Glutamatergic neuron (in vitro differentiated cells): ENCODE data around the gene RIC3. TPM values are rescaled to one million over a fixed set of nuclear protein-coding genes. Genes with fewer than 3 reads are reported as not detected.
"Not testable (repeated sequence)": the region's sequence is repeated elsewhere in the genome, so short reads cannot be mapped to it uniquely, and the experiment has no call there.

Experiments
- DNase-seq: peaks from one replicate; pipeline ENCODE4 v3.0.0; 2022
- H3K27ac Mint-ChIP-seq: one replicate; pipeline ENCODE4 v1.8.0; 2020; ENCODE audit warnings: mild to moderate bottlenecking, mixed read lengths, inconsistent platforms; ENCODE audit not compliant: unreplicated experiment
- H3K27me3 Mint-ChIP-seq: one replicate; pipeline ENCODE4 v1.8.0; 2020; ENCODE audit warnings: mild to moderate bottlenecking, moderate library complexity, mixed read lengths, inconsistent platforms; ENCODE audit not compliant: unreplicated experiment
- H3K36me3 Mint-ChIP-seq: one replicate; pipeline ENCODE4 v1.8.0; 2020; ENCODE audit warnings: mild to moderate bottlenecking, mixed read lengths, inconsistent platforms; ENCODE audit not compliant: unreplicated experiment
- H3K4me1 Mint-ChIP-seq: one replicate; pipeline ENCODE4 v1.8.0; 2020; ENCODE audit warnings: mild to moderate bottlenecking, low read depth, mixed read lengths, inconsistent platforms; ENCODE audit not compliant: unreplicated experiment
- H3K4me3 Mint-ChIP-seq: one replicate; pipeline ENCODE4 v1.8.0; 2020; ENCODE audit warnings: mild to moderate bottlenecking, mixed read lengths, inconsistent platforms; ENCODE audit not compliant: unreplicated experiment
- H3K9me3 Mint-ChIP-seq: one replicate; pipeline ENCODE4 v1.8.0; 2020; ENCODE audit warnings: mild to moderate bottlenecking, moderate library complexity, mixed read lengths, inconsistent platforms; ENCODE audit not compliant: unreplicated experiment
- CTCF ChIP-seq: fragments of 200-600 bp; sonication (generic); IDR thresholded peaks from one replicate; pipeline ENCODE4 v1.5.0; 2021; ENCODE audit not compliant: partially characterized antibody, unreplicated experiment
- total RNA-seq: library from RNA; stranded (reverse); fragmentation: NEBNext Ultra II Directional; extraction: Animal tissue kit (Norgen Biotek cat#: 25700); gene quantifications from one replicate; pipeline ENCODE4 v1.2.1, GENCODE V29; 2021; ENCODE audit not compliant: unreplicated experiment

The RIC3 gene
- total RNA-seq, 1 donor from 2014 or later = 34.4 TPM

GRCh38 chr11:8177136-8177535, 8.3 kb upstream of the RIC3 start:
- Mint-ChIP-seq H3K4me1 (no peaks in the 10 kb centered on the region), H3K27ac (no peak overlapping the region), H3K27me3 (peaks cover 4% of the 10 kb centered on the region), H3K4me3 (no peak overlapping the region), H3K9me3 (no peaks in the 10 kb centered on the region), H3K36me3 (no peaks in the 10 kb centered on the region)
- TF ChIP-seq CTCF = no peak
- DNase-seq = no peak

GRCh38 chr11:8167796-8168195, 1.0 kb downstream of the RIC3 start:
- TF ChIP-seq CTCF = no peak

DNA sequence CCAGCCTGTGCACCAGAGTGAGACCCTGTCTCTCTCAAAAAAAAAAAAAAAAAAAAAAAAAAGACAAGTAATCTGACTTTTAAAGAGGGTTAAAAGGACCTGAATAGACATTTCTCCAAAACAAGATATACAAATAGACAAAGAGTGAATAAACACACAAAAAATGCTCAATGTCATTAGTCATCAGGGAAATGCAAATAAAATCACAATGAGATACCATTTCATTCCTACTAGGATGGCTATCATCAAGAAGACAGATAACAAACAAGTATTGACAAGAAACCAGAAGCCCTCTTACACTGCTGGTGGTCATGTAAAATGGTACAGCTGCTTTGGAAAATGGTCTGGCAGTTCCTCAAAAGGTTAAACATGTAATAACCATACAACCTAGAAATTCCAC, 4.1 kb downstream of the RIC3 start:
- Mint-ChIP-seq H3K27ac (no peak overlapping the region), H3K36me3 (no peaks in the 10 kb centered on the region), H3K27me3 (peaks cover 5% of the 10 kb centered on the region), H3K9me3 (peaks cover 5% of the 10 kb centered on the region), H3K4me1 (no peaks in the 10 kb centered on the region), H3K4me3 (no peak overlapping the region)
- no peak for TF ChIP-seq CTCF
- no peak for DNase-seq

More at GRCh38 chr11:8167796-8168195, 1.0 kb downstream of the RIC3 start:
- peaks cover 5% of the 10 kb centered on the region for H3K9me3 Mint-ChIP-seq
- H3K4me3 Mint-ChIP-seq = peak overlapping the region; percentile 86
- DNase-seq = no peak
- peaks cover 5% of the 10 kb centered on the region for H3K27me3 Mint-ChIP-seq
- H3K27ac Mint-ChIP-seq = no peak overlapping the region
- H3K4me1 Mint-ChIP-seq = no peaks in the 10 kb centered on the region
- H3K36me3 Mint-ChIP-seq = no peaks in the 10 kb centered on the region

DNA sequence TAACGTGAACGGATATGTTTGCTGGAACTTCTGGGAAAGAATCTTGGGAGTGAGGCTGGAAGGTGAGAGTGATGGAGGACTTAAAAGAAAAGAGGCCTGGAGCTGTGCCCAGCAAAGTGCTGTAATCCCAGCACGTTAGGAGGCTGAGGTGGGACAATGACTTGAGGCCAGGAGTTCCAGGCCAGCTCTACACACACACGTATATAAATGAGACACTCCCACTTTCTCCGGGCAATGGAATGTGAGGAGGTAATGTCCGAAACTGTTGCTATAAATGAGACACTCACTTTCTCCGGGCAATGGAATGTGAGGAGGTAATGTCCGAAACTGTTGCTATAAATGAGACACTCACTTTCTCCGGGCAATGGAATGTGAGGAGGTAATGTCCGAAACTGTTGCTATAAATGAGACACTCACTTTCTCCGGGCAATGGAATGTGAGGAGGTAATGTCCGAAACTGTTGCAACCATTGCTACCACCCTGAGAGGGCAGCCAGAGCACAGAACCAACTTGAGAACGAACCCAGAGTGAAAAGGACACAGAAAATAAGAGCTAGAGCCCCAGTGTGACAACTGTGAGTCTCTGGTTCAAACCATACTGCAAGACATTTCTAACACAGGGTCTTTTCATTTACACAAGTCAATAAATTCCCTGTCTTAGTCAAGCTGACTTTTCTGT, 7.1 kb downstream of the RIC3 start:
- not testable (repeated sequence) for H3K27me3 Mint-ChIP-seq, H3K4me1 Mint-ChIP-seq, H3K9me3 Mint-ChIP-seq, H3K36me3 Mint-ChIP-seq, H3K27ac Mint-ChIP-seq, DNase-seq, H3K4me3 Mint-ChIP-seq

GRCh38 chr11:8156877-8157276, 11.9 kb downstream of the RIC3 start:
- no peak for DNase-seq
- Mint-ChIP-seq H3K36me3 (no peaks in the 10 kb centered on the region), H3K27ac (no peak overlapping the region), H3K27me3 (no peaks in the 10 kb centered on the region), H3K4me1 (no peaks in the 10 kb centered on the region), H3K4me3 (no peak overlapping the region), H3K9me3 (no peaks in the 10 kb centered on the region)
- no peak for TF ChIP-seq CTCF

- TF ChIP-seq CTCF = no peak
- Mint-ChIP-seq H3K27ac (no peak overlapping the region), H3K27me3 (no peaks in the 10 kb centered on the region), H3K4me3 (no peak overlapping the region), H3K4me1 (no peaks in the 10 kb centered on the region), H3K36me3 (no peaks in the 10 kb centered on the region), H3K9me3 (peaks cover 3% of the 10 kb centered on the region)
- DNase-seq = no peak
Observed at GRCh38 chr11:8149726-8150125, 19.1 kb downstream of the RIC3 start.
